GM12878 (cell line): ENCODE measurements around the gene UTS2. TPM values are rescaled to one million over a fixed set of nuclear protein-coding genes. Genes with fewer than 3 reads are reported as not detected.

Experiments used
- ATAC-seq: fragments of 200-7000 bp; cut with Tn5 transposase; 3 replicates; pipeline ENCODE4 v1.9.1; 2020; ENCODE audit warnings: mild to moderate bottlenecking, moderate library complexity
- Bru-seq: library from RNA; stranded (reverse); fragments of 400-500 nt; gene quantifications from one replicate; lab custom pipeline; 2021; lab: Mats Ljungman, UMichigan
- BruChase-seq, 2 experiments: library from RNA; stranded (reverse); fragments of 400-500 nt; gene quantifications; one replicate each; lab custom pipeline; 2021; lab: Mats Ljungman, UMichigan
- BruUV-seq: library from RNA; stranded (reverse); fragments of 400-500 nt; replicated peaks from 2 replicates; lab custom pipeline; 2021; lab: Mats Ljungman, UMichigan
- CTCF ChIA-PET: fragments of 300-600 bp; sonication (Branson Sonifier 250); formaldehyde crosslinking; extraction: SDS; loops from one replicate; lab custom pipeline; 2021; ENCODE audit warnings: inconsistent platforms; lab: Yijun Ruan, JAX
- POLR2A ChIA-PET: fragments of 350-600 bp; formaldehyde crosslinking; extraction: SDS; loops from one replicate; lab custom pipeline; 2021; ENCODE audit warnings: inconsistent platforms; lab: Charles Lee
- RAD21 ChIA-PET: fragments of 300-600 bp; sonication (Branson Sonifier 250); formaldehyde crosslinking; loops from one replicate; lab custom pipeline; 2023; ENCODE audit warnings: antibody characterized with exemption; ENCODE audit not compliant: unreplicated experiment; lab: Charles Lee
- SMC1A ChIA-PET: fragments of 300-600 bp; sonication (Branson Sonifier 250); formaldehyde crosslinking; loops from one replicate; lab custom pipeline; 2023; ENCODE audit not compliant: unreplicated experiment, uncharacterized antibody; lab: Charles Lee
- DNase-seq: peaks from one replicate; pipeline ENCODE4 v3.0.0-alpha.2; 2011; ENCODE audit warnings: low read depth, low spot score
- FAIRE-seq: peaks from 3 replicates; lab custom pipeline; 2011; peaks lifted over from hg19 to GRCh38; lab: Jason Lieb, UNC
- H2AFZ ChIP-seq: 2 replicates; pipeline ENCODE4 v1.6.0; 2011; ENCODE audit warnings: low read depth, low read length, control low read depth; ENCODE audit not compliant: control insufficient read depth
- H3K27ac ChIP-seq: 2 replicates; pipeline ENCODE4 v1.5.1; 2011; ENCODE audit warnings: control low read depth; ENCODE audit not compliant: control insufficient read depth, insufficient read depth
- H3K27me3 ChIP-seq, 2 experiments: replicated peaks in 1 of 2; 2 replicates each; pipeline versions ENCODE4 v1.6.0 to v1.6.1; 2011; ENCODE audit warnings: low read length in 1 of 2; ENCODE audit not compliant: control insufficient read depth in 2 of 2, insufficient read depth in 2 of 2
- H3K36me3 ChIP-seq, 2 experiments: 2 replicates each; pipeline ENCODE4 v1.5.1; 2011; ENCODE audit warnings: low read length in 1 of 2; ENCODE audit not compliant: control insufficient read depth in 2 of 2, insufficient read depth in 2 of 2
- H3K4me1 ChIP-seq: 2 replicates; pipeline ENCODE4 v1.6.1; 2011; ENCODE audit warnings: mild to moderate bottlenecking, low read length, moderate library complexity, mixed read lengths; ENCODE audit not compliant: control insufficient read depth, insufficient read depth
- H3K4me2 ChIP-seq: 2 replicates; pipeline ENCODE4 v1.6.0; 2011; ENCODE audit warnings: control low read depth; ENCODE audit not compliant: control insufficient read depth, insufficient read depth
- H3K4me3 ChIP-seq: fragments of 200-600 bp; sonication (generic); 2 replicates; pipeline ENCODE4 v1.5.1; 2016
- H3K79me2 ChIP-seq: 2 replicates; pipeline ENCODE4 v1.6.0; 2011; ENCODE audit warnings: low read length; ENCODE audit not compliant: control insufficient read depth, insufficient read depth
- H3K9ac ChIP-seq: 2 replicates; pipeline ENCODE4 v1.8.0; 2011; ENCODE audit warnings: low read length, control low read depth, mixed read lengths; ENCODE audit not compliant: control insufficient read depth, insufficient read depth
- H3K9me3 ChIP-seq: replicated peaks from 3 replicates; pipeline ENCODE4 v1.5.1; 2011; ENCODE audit warnings: mild to moderate bottlenecking, low read length; ENCODE audit not compliant: control insufficient read depth, insufficient read depth
- H4K20me1 ChIP-seq: 2 replicates; pipeline ENCODE4 v1.6.0; 2011; ENCODE audit not compliant: control insufficient read depth, insufficient read depth
- CBFB ChIP-seq: IDR thresholded peaks from 2 replicates; pipeline ENCODE4 v1.6.1; 2016; ENCODE audit warnings: antibody characterized with exemption, low read depth
- CHD4 ChIP-seq: fragments of 200-600 bp; sonication (generic); IDR thresholded peaks from 2 replicates; pipeline ENCODE4 v1.6.1; 2016; ENCODE audit warnings: mild to moderate bottlenecking
- IKZF2 ChIP-seq, 2 experiments: fragments of 450-650 bp; IDR thresholded peaks; 2 replicates each; pipeline ENCODE4 v1.6.1; 2017; ENCODE audit warnings: mild to moderate bottlenecking in 2 of 2, moderate library complexity in 2 of 2
- SIN3A ChIP-seq: IDR thresholded peaks from 2 replicates; pipeline ENCODE4 v1.6.1; 2012; ENCODE audit warnings: low read depth, low read length, improper control_type of control experiment
- WGBS: methylation state at CpG from one replicate; pipeline ENCODE4 v1.1.6; 2016; ENCODE audit warnings: low lambda C conversion rate; ENCODE audit not compliant: insufficient replicate concordance, insufficient coverage; ENCODE audit errors: missing lambda C conversion rate; 5-methylcytosine and 5-hydroxymethylcytosine counted together
- in situ Hi-C: fragments of 300-500 bp; cut with MboI; formaldehyde crosslinking; loops from 9 replicates; pipeline ENCODE4 v1.14.3; 2018; ENCODE audit warnings: mixed read lengths
- intact Hi-C: fragments of 100-400 bp; cut with micrococcal nuclease; formaldehyde crosslinking; loops from one replicate; pipeline ENCODE4 v1.14.2; 2022; ENCODE audit not compliant: unreplicated experiment
- long read RNA-seq, 2 experiments: library from polyadenylated mRNA; unstranded; transcript quantifications; one replicate each; pipeline ENCODE4 v2.0.0, GENCODE V29; 2019 to 2020
- polyA minus RNA-seq, 3 experiments: library from RNA; depleted of rRNA, polyadenylated mRNA; stranded (reverse); fragments of >200 nt; gene quantifications; 2 replicates each; pipeline ENCODE4 v1.2.3, GENCODE V29; 2011
- polyA plus RNA-seq, 11 experiments: library from polyadenylated mRNA; depleted of rRNA in 4 of 11; unstranded in 6 of 11; stranded (reverse) in 5 of 11; fragments of >200 nt; fragmentation: Nextera tagmentation in 4 of 11; fragmentation: Illumina TruSeq in 1 of 11; extraction: Ambion mirVana in 4 of 11; extraction: Trizol in 1 of 11; gene quantifications; 1 replicate in 1 of 11; 2 replicates in 10 of 11; pipeline versions ENCODE4 v1.2.1 to v1.2.3, GENCODE V29; 2011 to 2016; ENCODE audit warnings: inconsistent platforms in 2 of 11, missing spikeins in 2 of 11, low read depth in 1 of 11
- total RNA-seq, 4 experiments: library from RNA; depleted of rRNA in 3 of 4; stranded (reverse); fragments of >200 nt in 3 of 4; fragmentation: Illumina TruSeq in 1 of 4; extraction: Trizol in 1 of 4; gene quantifications; 2 replicates each; pipeline versions ENCODE4 v1.2.1 to v1.2.3, GENCODE V29; 2013 to 2021
- TF ChIP-seq, protein P1 (sequence below): IDR thresholded peaks from 2 replicates; pipeline ENCODE4 v1.6.1; 2012; ENCODE audit warnings: low read depth, low read length, improper control_type of control experiment

Gene UTS2, protein sequence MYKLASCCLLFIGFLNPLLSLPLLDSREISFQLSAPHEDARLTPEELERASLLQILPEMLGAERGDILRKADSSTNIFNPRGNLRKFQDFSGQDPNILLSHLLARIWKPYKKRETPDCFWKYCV
- total RNA-seq (2013; cell fraction: nucleolus; rRNA removed) = not detected in 2 replicates
- total RNA-seq (2014; rRNA removed) (not detected in 2 replicates), total RNA-seq (2014; rRNA removed; fragmentation: Illumina TruSeq; extraction: Trizol) (not detected in 2 replicates), total RNA-seq (2021) (not detected in 2 replicates), polyA plus RNA-seq (2011; rRNA removed) (not detected in 2 replicates), polyA plus RNA-seq (2014; fragmentation: Illumina TruSeq; extraction: Trizol) (not detected in 2 replicates), polyA plus RNA-seq (2014; fragmentation: Nextera tagmentation; extraction: Ambion mirVana) (not detected), polyA plus RNA-seq (2014; rRNA removed) (not detected in 2 replicates), polyA plus RNA-seq (2016; fragmentation: Nextera tagmentation; extraction: Ambion mirVana) (not detected), polyA minus RNA-seq (2011; rRNA and poly(A)+ RNA removed) (not detected in 2 replicates), Bru-seq, nascent RNA (not detected), BruChase-seq, experiment 1, labeled RNA remaining after a 6-hour chase (not detected), BruChase-seq, experiment 2, labeled RNA remaining after a 2-hour chase (not detected)
- polyA plus RNA-seq (2011; ENCODE audit: low read depth) = not detected
- polyA plus RNA-seq (2011; cell fraction: cytosol; rRNA removed) = not detected in 2 replicates
- not detected in 2 replicates for polyA plus RNA-seq (2011; cell fraction: nucleus; rRNA removed)
- not detected in 2 replicates for polyA plus RNA-seq (2012)
- not detected in 2 replicates for polyA minus RNA-seq (2011; cell fraction: cytosol; rRNA and poly(A)+ RNA removed)
- not detected in 2 replicates for polyA minus RNA-seq (2011; cell fraction: nucleus; rRNA and poly(A)+ RNA removed)
- long read RNA-seq, experiment 1 = 0 reads
- long read RNA-seq, experiment 2 = 0 reads

DNA sequence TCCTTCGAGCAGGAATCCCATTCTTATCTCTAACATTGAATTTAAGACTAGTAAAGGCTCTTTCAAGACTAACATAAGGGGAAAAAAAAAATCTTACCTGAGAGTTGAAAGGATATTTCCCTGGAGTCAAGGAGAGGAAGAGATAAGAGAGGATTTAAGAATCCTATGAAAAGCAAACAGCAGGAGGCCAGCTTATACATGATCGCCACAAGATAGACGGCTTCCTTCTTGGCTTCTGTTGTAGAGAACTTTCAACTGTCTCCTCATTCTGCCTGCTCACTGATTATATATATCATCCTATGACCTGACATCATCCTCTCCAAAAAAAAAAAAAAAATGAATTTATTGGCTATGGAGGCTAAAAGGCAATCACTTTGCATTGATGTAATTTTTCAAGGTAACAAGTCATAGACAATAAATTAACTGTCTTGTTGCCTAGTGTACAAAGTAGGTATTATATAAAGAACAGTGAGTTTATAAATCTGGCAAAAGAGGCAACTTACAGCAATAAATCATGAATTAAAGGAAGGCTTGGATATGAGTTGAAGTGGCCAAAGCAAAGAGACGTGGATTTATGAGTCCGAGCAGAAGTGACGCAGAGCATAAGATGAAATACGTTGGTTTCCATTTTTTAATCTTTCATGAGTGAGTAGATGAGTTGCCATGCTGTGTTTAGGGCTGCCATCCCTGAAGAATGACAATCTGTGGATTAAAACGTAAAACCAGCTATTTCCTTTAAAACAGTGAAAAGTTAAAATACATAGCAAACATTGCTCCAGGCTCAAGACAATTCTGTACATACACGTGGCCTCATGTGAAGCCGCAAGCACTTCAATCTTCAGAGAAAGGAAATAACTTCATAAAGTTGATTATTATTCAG, at the start of gene UTS2:
Gene UTS2 (minus strand): TSS at position 262 of the 880 bp plus-strand sequence. CDS start 62 bp downstream, at position 200.
- ChIA-PET POLR2A (no interaction called here), CTCF (no interaction called here), RAD21 (no interaction called here), SMC1A (interaction anchor here (1.0 kb wide), 1 partner anchor 17 kb away, joined by 3 read pairs; no protein-coding TSS in a partner anchor)
- Histone ChIP-seq H3K27me3 (peaks cover 0 to 1% of the 10 kb centered on the region in 2 experiments; a peak in 2 of 4 replicates), H3K4me3 (no peak within 1 kb of the TSS), H3K27ac (no peak within 1 kb of the TSS), H2AFZ (no peak within 1 kb of the TSS), H3K9me3 (no peaks in the 10 kb centered on the region), H3K4me2 (no peak within 1 kb of the TSS), H3K4me1 (no peaks in the 10 kb centered on the region), H3K9ac (no peak within 1 kb of the TSS), H3K79me2 (no peaks in the 10 kb centered on the region), H3K36me3 (no peaks in the 10 kb centered on the region; a peak in 1 of 4 replicates), H4K20me1 (no peaks in the 10 kb centered on the region)
- DNase-seq (no peak), ATAC-seq (no peak), FAIRE-seq (no peak)
- in situ Hi-C loops = no loop called here
- TF ChIP-seq, protein P1, sequence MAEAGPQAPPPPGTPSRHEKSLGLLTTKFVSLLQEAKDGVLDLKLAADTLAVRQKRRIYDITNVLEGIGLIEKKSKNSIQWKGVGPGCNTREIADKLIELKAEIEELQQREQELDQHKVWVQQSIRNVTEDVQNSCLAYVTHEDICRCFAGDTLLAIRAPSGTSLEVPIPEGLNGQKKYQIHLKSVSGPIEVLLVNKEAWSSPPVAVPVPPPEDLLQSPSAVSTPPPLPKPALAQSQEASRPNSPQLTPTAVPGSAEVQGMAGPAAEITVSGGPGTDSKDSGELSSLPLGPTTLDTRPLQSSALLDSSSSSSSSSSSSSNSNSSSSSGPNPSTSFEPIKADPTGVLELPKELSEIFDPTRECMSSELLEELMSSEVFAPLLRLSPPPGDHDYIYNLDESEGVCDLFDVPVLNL = no peak
- no peak for TF ChIP-seq CBFB
- TF ChIP-seq CHD4 = no peak
- TF ChIP-seq SIN3A = no peak
- no peak for TF ChIP-seq IKZF2 (IDR thresholded peaks at IDR 0.05)
- intact Hi-C loops = no loop called here
- no TSS peak for BruUV-seq
- WGBS = 50% methylated on average over 10 of the region's 10 CpGs
